GM12878 (cell line): ENCODE results near the gene ANXA4. TPM values are rescaled to one million over a fixed set of nuclear protein-coding genes. Genes with fewer than 3 reads are reported as not detected.

Experiments used
- ATAC-seq: fragments of 200-7000 bp; cut with Tn5 transposase; 3 replicates; pipeline ENCODE4 v1.9.1; 2020; ENCODE audit warnings: mild to moderate bottlenecking, moderate library complexity
- BruUV-seq: library from RNA; stranded (reverse); fragments of 400-500 nt; replicated peaks from 2 replicates; lab custom pipeline; 2021; lab: Mats Ljungman, UMichigan
- CTCF ChIA-PET: fragments of 300-600 bp; sonication (Branson Sonifier 250); formaldehyde crosslinking; extraction: SDS; loops from one replicate; lab custom pipeline; 2021; ENCODE audit warnings: inconsistent platforms; lab: Yijun Ruan, JAX
- POLR2A ChIA-PET: fragments of 350-600 bp; formaldehyde crosslinking; extraction: SDS; loops from one replicate; lab custom pipeline; 2021; ENCODE audit warnings: inconsistent platforms; lab: Charles Lee
- RAD21 ChIA-PET: fragments of 300-600 bp; sonication (Branson Sonifier 250); formaldehyde crosslinking; loops from one replicate; lab custom pipeline; 2023; ENCODE audit warnings: antibody characterized with exemption; ENCODE audit not compliant: unreplicated experiment; lab: Charles Lee
- SMC1A ChIA-PET: fragments of 300-600 bp; sonication (Branson Sonifier 250); formaldehyde crosslinking; loops from one replicate; lab custom pipeline; 2023; ENCODE audit not compliant: unreplicated experiment, uncharacterized antibody; lab: Charles Lee
- DNase-seq: peaks from one replicate; pipeline ENCODE4 v3.0.0-alpha.2; 2011; ENCODE audit warnings: low read depth, low spot score
- FAIRE-seq: peaks from 3 replicates; lab custom pipeline; 2011; peaks lifted over from hg19 to GRCh38; lab: Jason Lieb, UNC
- H2AFZ ChIP-seq: 2 replicates; pipeline ENCODE4 v1.6.0; 2011; ENCODE audit warnings: low read depth, low read length, control low read depth; ENCODE audit not compliant: control insufficient read depth
- H3K27ac ChIP-seq: 2 replicates; pipeline ENCODE4 v1.5.1; 2011; ENCODE audit warnings: control low read depth; ENCODE audit not compliant: control insufficient read depth, insufficient read depth
- H3K27me3 ChIP-seq, 2 experiments: replicated peaks in 1 of 2; 2 replicates each; pipeline versions ENCODE4 v1.6.0 to v1.6.1; 2011; ENCODE audit warnings: low read length in 1 of 2; ENCODE audit not compliant: control insufficient read depth in 2 of 2, insufficient read depth in 2 of 2
- H3K36me3 ChIP-seq, 2 experiments: 2 replicates each; pipeline ENCODE4 v1.5.1; 2011; ENCODE audit warnings: low read length in 1 of 2; ENCODE audit not compliant: control insufficient read depth in 2 of 2, insufficient read depth in 2 of 2
- H3K4me1 ChIP-seq: 2 replicates; pipeline ENCODE4 v1.6.1; 2011; ENCODE audit warnings: mild to moderate bottlenecking, low read length, moderate library complexity, mixed read lengths; ENCODE audit not compliant: control insufficient read depth, insufficient read depth
- H3K4me2 ChIP-seq: 2 replicates; pipeline ENCODE4 v1.6.0; 2011; ENCODE audit warnings: control low read depth; ENCODE audit not compliant: control insufficient read depth, insufficient read depth
- H3K4me3 ChIP-seq: fragments of 200-600 bp; sonication (generic); 2 replicates; pipeline ENCODE4 v1.5.1; 2016
- H3K79me2 ChIP-seq: 2 replicates; pipeline ENCODE4 v1.6.0; 2011; ENCODE audit warnings: low read length; ENCODE audit not compliant: control insufficient read depth, insufficient read depth
- H3K9ac ChIP-seq: 2 replicates; pipeline ENCODE4 v1.8.0; 2011; ENCODE audit warnings: low read length, control low read depth, mixed read lengths; ENCODE audit not compliant: control insufficient read depth, insufficient read depth
- H3K9me3 ChIP-seq: replicated peaks from 3 replicates; pipeline ENCODE4 v1.5.1; 2011; ENCODE audit warnings: mild to moderate bottlenecking, low read length; ENCODE audit not compliant: control insufficient read depth, insufficient read depth
- H4K20me1 ChIP-seq: 2 replicates; pipeline ENCODE4 v1.6.0; 2011; ENCODE audit not compliant: control insufficient read depth, insufficient read depth
- ASH2L ChIP-seq: fragments of 300-600, 200-600 bp; sonication (generic); IDR thresholded peaks from 2 replicates; pipeline ENCODE4 v1.6.1; 2017; ENCODE audit warnings: low read depth, mild to moderate bottlenecking, borderline replicate concordance
- CBX3 ChIP-seq: fragments of 200-600 bp; sonication (generic); IDR thresholded peaks from 2 replicates; pipeline ENCODE4 v1.6.1; 2016; ENCODE audit warnings: low read depth, borderline replicate concordance
- CREB1 ChIP-seq: IDR thresholded peaks from 2 replicates; pipeline ENCODE4 v1.6.1; 2012; ENCODE audit warnings: low read depth, mild to moderate bottlenecking, inconsistent platforms
- CREM ChIP-seq: IDR thresholded peaks from 2 replicates; pipeline ENCODE4 v1.6.1; 2014; ENCODE audit warnings: antibody characterized with exemption, low read depth
- ETV6 ChIP-seq, 2 experiments: fragments of 450-650 bp in 1 of 2; IDR thresholded peaks in 1 of 2; conservative IDR thresholded peaks in 1 of 2; 2 replicates each; pipeline ENCODE4 v1.6.1; 2014; ENCODE audit warnings: antibody characterized with exemption in 1 of 2, borderline replicate concordance in 1 of 2, low read depth in 1 of 2, mild to moderate bottlenecking in 1 of 2, moderate library complexity in 1 of 2
- MTA2 ChIP-seq: fragments of 450-650 bp; IDR thresholded peaks from 2 replicates; pipeline ENCODE4 v1.6.1; 2016; ENCODE audit warnings: low read depth, mild to moderate bottlenecking, moderate library complexity
- POLR2AphosphoS2 ChIP-seq: IDR thresholded peaks from 2 replicates; pipeline ENCODE4 v1.6.1; 2011; ENCODE audit warnings: low read depth, mild to moderate bottlenecking, low read length, improper control_type of control experiment, moderate library complexity
- RFX5 ChIP-seq: IDR thresholded peaks from 2 replicates; pipeline ENCODE4 v1.6.1; 2011; ENCODE audit warnings: low read depth, low read length, improper control_type of control experiment
- SKIL ChIP-seq: fragments of 450-650 bp; IDR thresholded peaks from 2 replicates; pipeline ENCODE4 v1.6.1; 2017; ENCODE audit warnings: mild to moderate bottlenecking, low read depth, inconsistent platforms; ENCODE audit not compliant: poor library complexity, severe bottlenecking
- TAF1 ChIP-seq: IDR thresholded peaks from 2 replicates; pipeline ENCODE4 v1.6.1; 2011; ENCODE audit warnings: mild to moderate bottlenecking, low read depth, low read length, borderline replicate concordance
- WGBS: methylation state at CpG from one replicate; pipeline ENCODE4 v1.1.6; 2016; ENCODE audit warnings: low lambda C conversion rate; ENCODE audit not compliant: insufficient replicate concordance, insufficient coverage; ENCODE audit errors: missing lambda C conversion rate; 5-methylcytosine and 5-hydroxymethylcytosine counted together
- in situ Hi-C: fragments of 300-500 bp; cut with MboI; formaldehyde crosslinking; loops from 9 replicates; pipeline ENCODE4 v1.14.3; 2018; ENCODE audit warnings: mixed read lengths
- intact Hi-C: fragments of 100-400 bp; cut with micrococcal nuclease; formaldehyde crosslinking; loops from one replicate; pipeline ENCODE4 v1.14.2; 2022; ENCODE audit not compliant: unreplicated experiment
- polyA plus RNA-seq, 11 experiments: library from polyadenylated mRNA; depleted of rRNA in 4 of 11; unstranded in 6 of 11; stranded (reverse) in 5 of 11; fragments of >200 nt; fragmentation: Nextera tagmentation in 4 of 11; fragmentation: Illumina TruSeq in 1 of 11; extraction: Ambion mirVana in 4 of 11; extraction: Trizol in 1 of 11; gene quantifications; 1 replicate in 1 of 11; 2 replicates in 10 of 11; pipeline versions ENCODE4 v1.2.1 to v1.2.3, GENCODE V29; 2011 to 2016; ENCODE audit warnings: inconsistent platforms in 2 of 11, missing spikeins in 2 of 11, low read depth in 1 of 11
- total RNA-seq, 4 experiments: library from RNA; depleted of rRNA in 3 of 4; stranded (reverse); fragments of >200 nt in 3 of 4; fragmentation: Illumina TruSeq in 1 of 4; extraction: Trizol in 1 of 4; gene quantifications; 2 replicates each; pipeline versions ENCODE4 v1.2.1 to v1.2.3, GENCODE V29; 2013 to 2021
- TF ChIP-seq, protein P1 (sequence below): fragments of 450-650 bp; IDR thresholded peaks from 2 replicates; pipeline ENCODE4 v1.6.1; 2016; ENCODE audit warnings: mild to moderate bottlenecking

Gene ANXA4
- total and polyA plus RNA-seq, 10 of the 15 experiments (the other 5 are each of a cell fraction or from before 2014, with no cell fraction given), result 16.3 to 97.2 (median 71.0) TPM

GRCh38 chr2:69833752-69834151, 91.8 kb downstream of the ANXA4 start:
- H2AFZ ChIP-seq, result no peak overlapping the region
- no peaks in the 10 kb centered on the region for H3K27me3 ChIP-seq
- no peak overlapping the region for H3K27ac ChIP-seq
- ChIA-PET SMC1A (interaction anchor here (0.9 to 1.0 kb wide), 2 partner anchors 15 to 17 kb away, joined by 3 to 4 read pairs; no protein-coding TSS in a partner anchor), POLR2A (no interaction called here), RAD21 (interaction anchor here (1.0 kb wide), 1 partner anchor 109 kb away, joined by 3 read pairs; no protein-coding TSS in a partner anchor), CTCF (interaction anchor here (1.0 to 1.7 kb wide), 2 partner anchors 108 to 235 kb away, joined by 5 read pairs; no protein-coding TSS in a partner anchor)
- H3K4me3 ChIP-seq, result peak overlapping the region; percentile 32; the same call in 1 of the 2 replicates
- peaks cover 75% of the 10 kb centered on the region for H3K79me2 ChIP-seq
- intact Hi-C loops, result loop anchor here (5.0 kb wide), 1 partner anchor 111 kb away; no protein-coding TSS in a partner anchor
- FAIRE-seq, result no peak
- BruUV-seq, result no TSS peak
- H3K9me3 ChIP-seq, result no peaks in the 10 kb centered on the region
- 100% methylated on average over 3 of the region's 3 CpGs for WGBS
- in situ Hi-C loops, result no loop called here
- no peak overlapping the region for H3K9ac ChIP-seq
- TF ChIP-seq CREB1 (no peak), CREM (no peak), RFX5 (no peak), ETV6 (conservative IDR thresholded peaks at IDR 0.05 in 1 of 2, IDR thresholded peaks at IDR 0.05 in 1 of 2; ENCODE audit: borderline replicate concordance in 1 of 2, low read depth in 1 of 2) (no peak), TAF1 (no peak), MTA2 (no peak), ASH2L (no peak), POLR2AphosphoS2 (no peak), SKIL (no peak), CBX3 (no peak)
- TF ChIP-seq, protein P1, sequence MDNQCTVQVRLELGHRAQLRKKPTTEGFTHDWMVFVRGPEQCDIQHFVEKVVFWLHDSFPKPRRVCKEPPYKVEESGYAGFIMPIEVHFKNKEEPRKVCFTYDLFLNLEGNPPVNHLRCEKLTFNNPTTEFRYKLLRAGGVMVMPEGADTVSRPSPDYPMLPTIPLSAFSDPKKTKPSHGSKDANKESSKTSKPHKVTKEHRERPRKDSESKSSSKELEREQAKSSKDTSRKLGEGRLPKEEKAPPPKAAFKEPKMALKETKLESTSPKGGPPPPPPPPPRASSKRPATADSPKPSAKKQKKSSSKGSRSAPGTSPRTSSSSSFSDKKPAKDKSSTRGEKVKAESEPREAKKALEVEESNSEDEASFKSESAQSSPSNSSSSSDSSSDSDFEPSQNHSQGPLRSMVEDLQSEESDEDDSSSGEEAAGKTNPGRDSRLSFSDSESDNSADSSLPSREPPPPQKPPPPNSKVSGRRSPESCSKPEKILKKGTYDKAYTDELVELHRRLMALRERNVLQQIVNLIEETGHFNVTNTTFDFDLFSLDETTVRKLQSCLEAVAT, result no peak; the same call in 1 of the 2 replicates
- peaks cover 12% of the 10 kb centered on the region for H3K4me1 ChIP-seq
- ATAC-seq, result no peak
- H3K36me3 ChIP-seq, result no peaks in the 10 kb centered on the region
- no peak for DNase-seq
- no peaks in the 10 kb centered on the region for H4K20me1 ChIP-seq
- H3K4me2 ChIP-seq, result peak overlapping the region; percentile 77; the same call in 1 of the 2 replicates
